NT2/D1 (cell line): Measurements from ENCODE around the gene C1RL.

Source experiments
- SUZ12 ChIP-seq: IDR thresholded peaks from 2 replicates; pipeline ENCODE4 v1.6.1; 2011; ENCODE audit not compliant: insufficient read length, insufficient read depth; ENCODE audit errors: extremely low read depth
- YY1 ChIP-seq: IDR thresholded peaks from 2 replicates; pipeline ENCODE4 v1.6.1; 2011; ENCODE audit not compliant: insufficient read length, insufficient read depth
- ZNF274 ChIP-seq: IDR thresholded peaks from 2 replicates; pipeline ENCODE4 v1.6.1; 2011; ENCODE audit warnings: mild to moderate bottlenecking, low read depth, low read length

- TF ChIP-seq ZNF274 (no peak), YY1 (no peak), SUZ12 (no peak)
These were observed at the start of gene C1RL for GRCh38 chr12:7108796-7109571.
